ENCODE results near the gene GDPGP1. TPM values are rescaled to one million over a fixed set of nuclear protein-coding genes. Genes with fewer than 3 reads are reported as not detected.
"Not testable (repeated sequence)": the region's sequence is repeated elsewhere in the genome, so short reads cannot be mapped to it uniquely, and the experiment has no call there.

Gene GDPGP1
- total and polyA plus RNA-seq, 9 of the 15 experiments (the other 6 are each of a cell fraction or from before 2014, with no cell fraction given), result 0.78 to 6.1 (median 2.8) TPM

- peak; percentile 76; the same call in 1 of the 2 replicates for TF ChIP-seq ZNF407 (IDR thresholded peaks at IDR 0.05; ENCODE audit: low read depth)
- peak; percentile 68 for TF ChIP-seq REST (IDR thresholded peaks at IDR 0.05; ENCODE audit: borderline replicate concordance)
- TF ChIP-seq REST (CRISPR knock-in tag; IDR thresholded peaks at IDR 0.05; ENCODE audit: low read depth), result not testable (repeated sequence)
- TF ChIP-seq CTCFL (IDR thresholded peaks at IDR 0.05; ENCODE audit: borderline replicate concordance, insufficient read depth, low read depth, low read length, poor library complexity, severe bottlenecking), result peak; percentile 4
- 0 out of 2 replicates have a peak, but pooled peaks have one; percentile 28 for TF ChIP-seq ESRRA (IDR thresholded peaks at IDR 0.05; ENCODE audit: borderline replicate concordance, low read depth)
- peak; percentile 88 for TF ChIP-seq TFAP4 (CRISPR knock-in tag; IDR thresholded peaks at IDR 0.05; ENCODE audit: borderline replicate concordance)
Observed at GRCh38 chr15:90293040-90293810, 59.2 kb downstream of the GDPGP1 start (continued).

Measured in K562 (cell line).